Measurements from ENCODE around the gene AFAP1L2.

- no peak for TF ChIP-seq CTCF (conservative IDR thresholded peaks at IDR 0.05; ENCODE audit: low read length)
- no peak for TF ChIP-seq EZH2phosphoT487 (IDR thresholded peaks at IDR 0.05; ENCODE audit: borderline replicate concordance, low read depth, low read length)
Observed at GRCh38 chr10:114404171-114405010, at the start of gene AFAP1L2.
